Ramos (cell line): ENCODE results near the gene LAMP1.
"Not testable (repeated sequence)": the region's sequence is repeated elsewhere in the genome, so short reads cannot be mapped to it uniquely, and the experiment has no call there.

ENCODE experiments used
- in situ Hi-C: fragments of 300-500 bp; cut with MboI; formaldehyde crosslinking; loops from one replicate; pipeline ENCODE4 v1.14.3; 2022; ENCODE audit warnings: low sequenced_read_pairs; ENCODE audit not compliant: unreplicated experiment

The LAMP1 gene, protein sequence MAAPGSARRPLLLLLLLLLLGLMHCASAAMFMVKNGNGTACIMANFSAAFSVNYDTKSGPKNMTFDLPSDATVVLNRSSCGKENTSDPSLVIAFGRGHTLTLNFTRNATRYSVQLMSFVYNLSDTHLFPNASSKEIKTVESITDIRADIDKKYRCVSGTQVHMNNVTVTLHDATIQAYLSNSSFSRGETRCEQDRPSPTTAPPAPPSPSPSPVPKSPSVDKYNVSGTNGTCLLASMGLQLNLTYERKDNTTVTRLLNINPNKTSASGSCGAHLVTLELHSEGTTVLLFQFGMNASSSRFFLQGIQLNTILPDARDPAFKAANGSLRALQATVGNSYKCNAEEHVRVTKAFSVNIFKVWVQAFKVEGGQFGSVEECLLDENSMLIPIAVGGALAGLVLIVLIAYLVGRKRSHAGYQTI

DNA sequence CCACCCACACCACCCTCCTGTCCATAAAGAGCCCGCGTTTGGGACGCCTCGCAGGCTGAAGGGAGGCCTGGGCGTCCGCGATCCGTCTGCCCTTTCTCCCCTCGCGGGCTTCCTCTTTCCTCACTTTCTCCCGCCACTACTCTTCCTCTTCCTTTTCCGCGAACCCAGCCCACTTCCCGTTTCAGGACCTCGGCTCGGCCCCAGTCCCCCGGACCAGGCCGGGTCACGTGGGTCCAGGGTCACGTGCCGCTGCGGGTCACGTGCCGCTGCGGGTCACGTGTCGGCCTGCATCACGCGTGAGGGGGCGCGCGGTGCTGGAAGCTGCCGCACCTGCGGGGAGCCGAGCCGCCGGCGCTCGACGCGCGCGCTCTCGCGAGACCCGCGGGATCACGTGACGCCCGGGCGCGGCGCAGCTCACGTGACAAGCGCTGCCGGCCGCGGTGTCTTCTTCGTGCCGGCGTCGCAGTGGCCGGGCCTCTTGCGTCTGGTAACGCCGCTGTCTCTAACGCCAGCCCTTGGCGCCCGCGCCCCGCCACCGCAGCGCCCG is at the start of gene LAMP1:
Gene LAMP1, plus strand, starts transcription at position 417 of the 547 bp plus-strand sequence. CDS start 196 bp downstream, outside the sequence.
- in situ Hi-C loops = no loop called here

DNA sequence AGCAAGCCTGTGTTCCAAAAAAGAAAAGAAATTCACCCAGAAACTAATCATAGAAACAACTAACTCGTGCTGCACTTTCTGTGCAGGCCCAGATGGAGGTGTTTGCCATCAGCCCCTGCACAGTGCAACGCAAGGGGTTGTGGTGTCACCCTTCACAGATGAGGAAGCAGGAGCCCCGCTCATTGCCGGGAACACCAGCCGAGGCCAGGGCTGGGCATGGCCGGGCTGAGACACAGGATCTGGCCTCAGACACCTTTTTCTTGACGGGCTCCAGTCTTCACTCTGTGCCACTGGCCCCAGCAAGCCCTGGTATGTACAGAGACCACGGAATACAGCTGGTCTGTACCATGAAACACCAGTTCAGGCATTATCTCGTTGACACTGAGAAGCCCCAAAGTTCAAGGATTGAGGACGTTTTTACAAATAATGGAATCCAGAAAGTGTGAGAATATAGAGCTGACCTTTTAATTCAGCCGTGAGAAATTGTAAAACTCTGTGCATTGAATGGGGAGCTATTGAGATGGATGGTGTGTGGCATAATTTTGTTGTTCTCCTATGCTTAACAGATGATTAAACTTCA is 44.4 kb upstream of the LAMP1 start:
- in situ Hi-C loops = no loop called here

DNA sequence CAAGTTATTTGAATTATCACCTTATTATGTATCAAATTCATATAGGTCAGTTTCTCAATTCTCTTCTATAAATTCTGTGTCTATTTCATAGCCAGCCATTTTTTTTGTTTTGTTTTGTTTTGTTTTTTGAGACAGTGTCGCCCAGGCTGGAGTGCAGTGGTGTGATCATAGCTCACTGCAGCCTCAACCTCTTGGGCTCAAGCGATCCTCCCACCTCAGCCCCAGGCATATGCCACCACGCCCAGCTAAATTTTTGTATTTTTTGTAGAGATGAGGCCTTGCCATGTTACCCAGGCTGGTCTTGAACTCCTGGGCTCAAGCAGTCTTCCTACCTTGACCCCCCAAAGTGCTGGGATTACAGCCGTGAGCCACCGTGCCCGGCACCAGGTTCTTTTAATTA is 39.1 kb upstream of the LAMP1 start:
- in situ Hi-C loops = not testable (repeated sequence)

DNA sequence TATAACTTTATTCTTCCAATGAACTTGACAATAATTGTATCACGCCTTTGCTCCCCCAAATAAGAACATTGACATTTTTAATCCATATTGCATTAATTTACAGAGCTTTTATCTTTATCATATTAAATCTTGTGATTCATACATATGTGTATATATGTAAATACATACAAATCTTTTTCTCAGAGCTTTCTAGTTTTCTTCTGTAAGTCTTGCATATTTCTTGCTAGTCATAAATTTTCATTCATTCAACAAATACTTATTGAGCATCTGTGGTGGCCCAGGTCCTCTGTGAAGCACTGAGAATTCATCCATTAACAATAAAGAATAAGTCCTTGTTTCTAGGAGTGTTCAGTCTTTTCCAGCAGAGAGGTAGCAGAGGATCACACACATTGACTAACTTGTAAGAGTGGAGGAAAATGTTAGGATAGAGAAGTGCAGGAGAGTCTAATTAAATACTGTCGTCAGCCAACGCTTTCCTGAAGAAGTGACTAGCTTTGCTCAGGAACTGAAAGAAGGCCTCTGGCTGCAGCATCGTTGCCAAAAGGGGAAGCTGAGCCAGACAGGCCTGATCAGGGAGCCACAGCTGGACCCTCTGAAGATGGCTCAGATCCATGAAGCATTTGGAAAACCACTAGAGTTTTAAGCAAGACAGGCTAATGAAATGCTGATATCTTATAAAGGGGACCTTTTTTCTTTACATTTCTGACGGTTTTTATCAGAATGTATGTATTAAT is 38.6 kb upstream of the LAMP1 start:
- in situ Hi-C loops = no loop called here

DNA sequence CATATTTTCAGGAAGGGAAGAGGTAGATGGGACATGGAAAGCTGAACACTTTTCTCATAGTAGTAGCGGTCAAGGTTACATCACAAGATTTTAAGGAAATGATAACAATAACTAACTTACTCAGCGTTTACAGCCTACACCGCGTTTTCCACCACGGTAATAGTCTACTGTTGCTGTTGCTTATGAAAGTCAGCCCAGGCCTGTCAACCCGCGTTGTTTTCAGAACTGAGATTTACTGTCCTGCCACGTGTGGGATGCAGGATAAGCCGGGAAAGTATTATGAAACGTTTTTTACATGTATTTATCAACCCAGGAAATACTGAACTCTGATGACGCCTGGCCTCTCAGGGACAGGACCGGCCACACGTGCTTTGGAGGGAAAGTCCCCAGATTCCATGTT is 36.0 kb upstream of the LAMP1 start:
- in situ Hi-C loops = no loop called here

DNA sequence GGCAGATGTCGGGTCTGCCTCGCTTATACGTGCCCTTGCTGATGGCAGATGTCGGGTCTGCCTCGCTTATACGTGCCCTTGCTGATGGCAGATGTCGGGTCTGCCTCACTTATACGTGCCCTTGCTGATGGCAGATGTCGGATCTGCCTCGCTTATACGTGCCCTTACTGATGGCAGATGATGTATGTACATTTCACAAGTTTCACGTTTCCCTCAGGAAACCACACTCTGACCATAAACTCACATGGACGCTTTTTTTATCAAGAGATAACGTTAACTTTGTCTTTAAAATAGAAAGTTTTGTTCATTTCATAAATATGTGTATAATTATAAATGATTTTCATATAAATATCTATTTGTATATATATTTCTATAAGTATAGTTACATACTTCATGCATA is 34.0 kb upstream of the LAMP1 start:
- in situ Hi-C loops = not testable (repeated sequence)

DNA sequence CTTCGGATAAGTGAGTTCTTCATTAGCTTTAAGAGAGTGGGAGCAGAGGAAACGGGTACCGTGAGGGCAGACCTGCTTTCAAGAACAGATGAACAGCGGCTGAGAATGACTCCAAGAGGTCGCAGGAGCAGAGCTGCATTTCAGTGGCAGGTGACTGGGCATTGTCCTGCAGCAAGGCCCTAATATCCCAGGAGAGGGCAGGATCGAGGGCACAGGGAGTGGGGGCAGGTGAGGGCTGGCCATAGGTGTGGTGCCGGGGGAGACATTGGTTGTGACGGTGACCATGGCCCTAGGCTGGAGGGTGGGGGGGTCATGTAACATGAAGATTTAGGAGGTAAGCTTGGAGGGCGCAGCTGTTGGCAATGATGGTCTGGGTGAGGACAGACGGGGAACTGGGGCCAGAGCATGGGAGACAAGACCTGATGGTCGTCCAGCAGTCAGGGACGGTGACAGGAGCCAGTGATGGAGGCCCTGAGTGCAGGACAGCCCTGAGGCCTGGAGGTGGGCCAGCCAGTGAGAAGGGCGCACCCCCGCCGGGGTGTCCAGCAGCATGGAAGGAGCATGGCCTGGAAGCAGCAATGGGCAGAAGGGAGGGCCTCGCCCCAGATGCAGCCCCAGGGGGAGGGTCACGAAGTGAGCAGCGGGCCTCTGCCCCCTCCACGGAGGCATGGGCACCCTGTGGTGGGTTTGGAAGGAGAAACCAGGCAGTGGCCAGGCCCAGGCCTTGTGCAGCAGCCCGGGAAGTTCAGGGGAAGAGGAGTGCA is 29.2 kb upstream of the LAMP1 start:
- in situ Hi-C loops = no loop called here

DNA sequence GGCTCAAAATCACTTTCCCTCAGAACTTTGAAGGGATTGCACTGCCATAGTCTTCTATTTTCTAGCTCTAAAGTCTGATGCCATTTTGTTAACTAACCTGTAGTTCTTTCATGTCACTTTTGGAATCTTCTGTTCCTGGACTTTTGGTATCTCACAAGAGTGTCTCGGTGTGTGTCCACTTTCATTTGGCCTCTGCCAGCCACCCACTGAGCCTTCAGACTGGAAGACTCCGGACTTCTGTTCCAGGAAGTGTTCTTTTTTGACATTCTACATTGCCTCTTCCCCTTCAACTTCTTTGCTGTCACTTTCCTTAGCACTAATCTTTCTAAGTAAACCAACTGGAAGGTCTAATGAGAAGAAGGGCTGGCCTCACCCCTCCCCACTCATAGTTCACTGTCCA is 25.0 kb upstream of the LAMP1 start:
- in situ Hi-C loops = no loop called here

DNA sequence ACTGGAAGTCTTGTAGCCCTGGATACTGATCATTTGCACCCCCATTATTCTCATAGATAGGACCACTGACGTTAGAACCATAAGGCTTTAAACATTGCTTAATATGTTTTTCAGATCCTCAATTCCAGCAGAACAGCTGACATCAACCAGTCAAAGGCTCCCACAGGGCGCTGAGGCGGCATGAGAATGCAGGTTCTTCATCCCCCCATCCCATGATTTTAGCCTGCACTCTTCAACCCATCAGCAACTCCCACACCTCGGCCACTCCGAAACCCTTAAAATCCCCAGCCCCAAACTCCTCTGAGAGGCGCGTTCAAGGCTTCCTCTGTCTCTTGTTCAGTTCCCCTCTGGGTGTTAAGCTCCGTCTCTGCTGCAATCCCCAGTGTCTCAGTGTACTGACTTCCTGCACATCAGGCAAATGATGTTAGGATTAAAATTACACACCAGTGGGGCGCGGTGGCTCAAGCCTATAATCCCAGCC is 24.3 kb upstream of the LAMP1 start:
- in situ Hi-C loops = no loop called here

DNA sequence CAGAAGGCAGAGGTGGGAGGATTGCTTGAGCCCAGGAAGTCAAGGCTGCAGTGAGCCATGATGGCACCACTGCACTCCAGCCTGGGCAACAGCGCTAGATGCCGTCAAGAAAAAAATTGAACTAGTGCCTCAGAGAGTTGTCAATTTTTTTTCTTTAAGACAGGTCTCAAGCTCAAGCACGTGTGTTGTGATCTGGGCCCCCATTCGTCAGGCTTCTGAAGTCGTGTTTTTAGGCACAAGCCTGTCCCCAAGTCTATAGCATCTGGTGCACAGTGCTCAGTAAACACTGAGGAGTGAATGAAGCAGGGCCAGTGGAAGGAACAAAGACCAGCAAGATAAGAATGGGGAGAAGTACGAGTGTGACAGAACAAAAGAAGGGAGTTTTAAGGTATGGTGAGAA is 23.7 kb upstream of the LAMP1 start:
- in situ Hi-C loops = no loop called here

DNA sequence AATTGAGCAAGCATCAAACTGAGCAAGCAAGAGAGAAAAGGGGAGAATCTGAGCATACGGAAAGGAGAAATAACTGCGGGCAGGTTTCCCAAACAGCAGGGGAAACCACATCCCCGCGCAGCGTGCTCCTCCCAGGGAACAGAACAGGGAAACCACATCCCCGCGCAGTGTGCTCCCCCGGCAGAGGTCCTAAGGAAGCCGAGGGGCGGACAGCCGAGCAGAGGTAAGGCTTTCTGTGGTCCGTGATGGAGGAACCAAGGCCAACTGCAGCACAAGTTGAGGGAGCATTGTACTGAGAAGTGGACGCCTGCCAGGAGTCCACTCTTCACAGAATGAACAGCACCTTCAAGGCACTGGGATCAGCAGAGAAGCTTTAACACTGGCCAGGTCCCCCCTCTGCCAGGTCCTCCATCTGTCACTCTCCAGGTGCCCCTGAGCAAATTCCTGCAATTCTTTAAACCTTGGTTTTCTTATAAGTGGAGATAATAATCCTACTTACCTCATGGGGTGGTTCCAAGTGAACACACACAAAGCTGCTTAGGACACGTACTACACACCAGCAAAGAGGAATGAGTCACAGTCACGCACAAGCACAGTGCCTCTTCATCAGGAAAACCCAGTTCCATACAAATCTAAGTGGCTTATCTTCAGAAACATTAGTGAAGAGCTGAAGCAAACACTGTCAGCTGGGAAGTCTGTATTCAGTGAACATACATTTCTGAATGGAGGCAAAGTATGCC is 23.0 kb upstream of the LAMP1 start:
- in situ Hi-C loops = no loop called here

DNA sequence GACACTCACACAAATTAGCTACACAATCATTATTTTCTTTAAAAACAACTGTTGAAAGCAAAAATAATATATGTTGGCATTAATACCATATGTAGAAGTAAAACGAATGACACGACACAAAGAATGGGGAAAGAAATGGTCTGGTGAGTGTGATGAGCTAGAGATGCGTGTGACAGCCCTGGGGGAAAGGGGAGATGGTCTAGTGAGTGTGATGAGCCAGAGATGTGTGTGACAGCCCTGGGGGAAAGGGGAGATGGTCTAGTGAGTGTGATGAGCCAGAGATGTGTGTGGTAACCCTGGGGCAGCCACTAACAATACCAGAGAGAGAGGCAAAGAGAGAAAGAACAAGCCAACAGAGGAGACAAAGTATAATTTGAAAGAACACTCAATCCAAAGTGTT is 22.3 kb upstream of the LAMP1 start:
- in situ Hi-C loops = no loop called here

DNA sequence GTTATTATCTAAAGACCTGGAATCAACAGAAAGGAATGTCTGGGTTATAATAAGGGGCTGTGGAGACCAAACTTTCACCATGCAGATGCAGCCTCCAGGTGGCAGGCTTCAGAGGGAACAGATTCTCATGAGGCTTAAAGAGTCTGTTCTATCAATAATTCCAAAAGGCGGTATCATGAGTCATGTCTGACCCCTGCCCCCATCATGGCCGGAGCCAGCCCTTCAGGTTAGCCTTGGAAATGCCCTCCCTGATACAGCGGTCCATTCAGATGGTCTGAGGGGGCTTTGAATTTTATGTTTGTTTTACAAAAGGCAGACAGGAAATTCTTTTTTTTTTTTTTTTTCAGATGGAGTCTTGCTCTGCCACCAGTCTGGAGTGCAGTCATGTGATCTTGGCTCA is 21.7 kb upstream of the LAMP1 start:
- in situ Hi-C loops = no loop called here

DNA sequence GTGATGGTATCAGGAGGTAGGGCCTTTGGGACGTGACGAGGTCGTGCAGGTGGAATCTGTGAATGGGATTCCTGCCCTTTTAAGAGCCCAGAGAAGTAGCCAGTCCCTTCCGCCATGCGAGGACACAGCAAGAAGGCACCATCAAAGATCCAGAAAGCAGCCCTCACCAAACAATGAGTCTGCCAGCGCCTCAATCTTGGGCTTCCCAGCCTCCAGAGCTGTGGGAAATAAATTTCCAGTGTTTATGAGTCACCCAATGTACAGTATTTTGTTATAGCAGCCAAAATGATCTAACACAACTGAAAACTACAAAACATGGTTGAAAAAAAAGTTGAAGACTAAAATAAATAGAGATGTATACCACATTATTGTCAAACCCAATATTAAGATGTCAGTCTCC is 16.9 kb upstream of the LAMP1 start:
- in situ Hi-C loops = no loop called here

DNA sequence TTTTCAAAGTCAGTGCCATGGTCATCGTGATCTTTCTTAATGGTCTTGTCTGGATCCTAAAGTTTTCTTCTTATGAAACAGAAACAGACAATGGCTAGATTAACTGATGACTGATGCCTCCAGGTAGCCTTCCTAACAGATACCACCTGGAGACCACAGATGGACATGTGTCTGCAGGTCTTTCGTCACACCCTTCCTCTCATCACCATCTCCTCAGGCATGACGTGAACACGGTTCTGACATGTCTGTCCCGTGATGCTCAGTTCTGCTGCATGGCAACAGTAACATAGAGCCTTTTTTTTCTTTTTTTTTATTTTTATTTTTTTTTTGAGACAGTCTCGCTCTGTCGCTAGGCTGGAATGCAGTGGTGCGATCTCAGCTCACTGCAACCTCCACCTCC is 13.1 kb upstream of the LAMP1 start:
- in situ Hi-C loops = no loop called here

DNA sequence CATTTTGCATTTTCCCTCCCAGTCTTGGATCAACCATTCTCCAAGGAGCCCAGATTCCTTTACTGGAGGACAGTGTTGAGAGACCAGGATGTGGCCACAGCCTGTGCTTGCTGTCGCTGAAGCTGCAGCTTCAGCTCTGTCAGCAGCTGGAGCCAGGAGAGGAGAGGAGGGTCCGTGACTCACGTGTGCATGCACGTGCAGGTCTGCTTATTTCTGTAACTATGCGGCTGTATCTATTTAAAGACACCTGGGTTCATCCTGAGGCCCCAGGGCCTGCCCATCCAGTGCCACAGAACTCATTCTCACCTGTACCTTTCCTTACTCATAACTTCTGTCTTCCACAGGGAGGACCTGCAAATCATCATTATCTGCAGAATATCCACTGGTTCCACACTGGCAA is 8.2 kb upstream of the LAMP1 start:
- in situ Hi-C loops = no loop called here

DNA sequence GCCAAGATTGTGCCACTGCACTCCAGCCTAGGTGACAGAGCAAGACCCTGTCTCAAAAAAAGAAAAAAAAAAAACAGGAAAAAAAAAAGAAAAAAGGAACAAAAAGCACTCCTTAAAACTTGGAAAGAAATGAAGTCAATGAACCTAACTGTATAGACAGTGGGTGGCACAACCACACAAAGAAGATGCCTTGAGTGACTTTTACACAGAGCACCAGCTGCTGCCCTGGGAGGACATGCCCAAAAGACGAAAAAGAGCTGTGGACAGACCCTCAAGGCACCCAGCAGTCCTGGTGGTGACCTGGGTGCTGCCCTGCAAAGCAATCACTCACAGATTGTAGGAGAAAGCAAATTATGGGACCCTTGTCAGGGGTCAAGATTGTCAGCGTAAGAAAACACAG is 5.9 kb upstream of the LAMP1 start:
- in situ Hi-C loops = no loop called here

DNA sequence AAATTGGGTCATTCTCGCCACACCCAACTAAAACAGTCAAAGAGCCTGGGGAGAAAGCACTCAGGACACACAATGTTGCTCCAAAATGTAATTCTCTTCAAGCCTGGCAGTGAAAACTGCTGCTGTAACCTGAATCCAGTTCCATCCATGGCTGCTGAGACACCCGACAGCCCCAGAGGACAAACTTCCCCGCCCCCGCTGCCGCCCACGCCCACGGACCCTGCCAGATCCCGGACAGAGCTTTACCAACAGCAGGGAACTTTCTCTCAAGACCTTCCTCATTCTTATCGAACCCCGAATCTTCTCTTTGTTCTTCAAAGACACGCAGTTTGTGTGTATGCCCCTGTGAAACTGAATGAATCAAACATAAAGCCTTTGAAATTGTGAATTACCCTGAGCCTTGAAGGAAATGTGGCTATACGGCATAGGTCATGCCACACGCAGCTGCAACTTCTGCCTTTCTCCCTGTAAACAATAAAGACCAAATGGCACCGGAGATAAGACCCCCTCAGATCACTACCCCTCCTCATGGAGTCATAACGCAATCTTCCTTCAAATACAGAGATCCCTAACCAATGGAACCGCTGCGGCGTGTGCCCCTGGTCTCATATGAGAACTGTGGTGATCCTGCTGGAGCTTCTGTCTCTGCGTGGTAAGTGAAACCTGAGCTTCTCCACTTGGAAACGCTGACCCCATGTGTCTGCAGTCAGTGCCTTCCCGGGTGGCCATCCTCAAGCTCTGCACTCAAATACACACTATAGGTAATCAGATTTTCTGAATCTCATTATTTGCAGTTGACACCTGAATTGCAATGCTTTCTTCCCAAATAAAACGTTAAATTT is 4.8 kb upstream of the LAMP1 start:
- in situ Hi-C loops = no loop called here

DNA sequence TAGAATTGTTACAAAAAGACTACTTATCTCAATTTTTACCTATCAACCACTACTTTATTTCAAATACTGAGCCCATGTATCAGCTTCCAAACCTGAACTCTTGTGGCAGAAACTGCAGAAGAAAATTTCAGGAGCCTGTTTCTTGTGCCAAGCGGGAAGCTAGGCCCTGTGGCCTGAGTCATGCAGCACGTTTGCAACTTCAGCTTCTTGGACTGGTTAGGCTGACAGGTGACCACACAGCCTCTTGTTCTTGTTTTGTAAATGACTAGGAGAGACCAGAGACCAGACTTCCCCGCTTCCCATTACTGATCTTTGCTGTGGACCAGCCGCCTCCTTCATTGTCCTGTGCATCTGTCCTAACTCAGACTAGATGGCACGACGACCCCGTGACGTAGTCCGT is 3.4 kb upstream of the LAMP1 start:
- in situ Hi-C loops = no loop called here
